Caco-2 (cell line): Measurements from ENCODE around the gene PRF1. TPM values are rescaled to one million over a fixed set of nuclear protein-coding genes. Genes with fewer than 3 reads are reported as not detected.
"Not testable (repeated sequence)": the region's sequence is repeated elsewhere in the genome, so short reads cannot be mapped to it uniquely, and the experiment has no call there.

Source experiments
- BruUV-seq: library from RNA; stranded (reverse); fragments of 400-500 nt; replicated peaks from 2 replicates; lab custom pipeline; 2021; lab: Mats Ljungman, UMichigan
- CTCF ChIA-PET: fragments of 300-600 bp; sonication (Branson Sonifier 250); formaldehyde crosslinking; loops from one replicate; lab custom pipeline; 2022; ENCODE audit warnings: antibody characterized with exemption; lab: Charles Lee
- POLR2A ChIA-PET: fragments of 300-600 bp; sonication (Branson Sonifier 250); formaldehyde crosslinking; loops from one replicate; lab custom pipeline; 2022; ENCODE audit warnings: antibody characterized with exemption; lab: Charles Lee
- DNase-seq, 2 experiments: peaks; one replicate each; pipeline versions ENCODE4 v3.0.0 to v3.0.0-alpha.2; 2020 to 2022
- H3K27me3 ChIP-seq: replicated peaks from 2 replicates; pipeline ENCODE4 v1.6.0; 2011; ENCODE audit warnings: low read length; ENCODE audit not compliant: control insufficient read depth, insufficient read depth
- H3K36me3 ChIP-seq: 2 replicates; pipeline ENCODE4 v1.5.1; 2011; ENCODE audit warnings: low read length; ENCODE audit not compliant: control insufficient read depth, insufficient read depth
- H3K4me1 ChIP-seq: fragments of 250-450 bp; sonication (Bioruptor Pico); 2 replicates; pipeline ENCODE4 v1.5.1; 2020; ENCODE audit warnings: mild to moderate bottlenecking
- H3K4me3 ChIP-seq: 2 replicates; pipeline ENCODE4 v1.5.1; 2011; ENCODE audit warnings: low read depth, mild to moderate bottlenecking, control low read depth, low read length
- H3K9me3 ChIP-seq: fragments of 250-450 bp; sonication (Bioruptor Pico); 2 replicates; pipeline ENCODE4 v1.5.1; 2020; ENCODE audit warnings: mild to moderate bottlenecking, moderate library complexity
- H3K27ac Mint-ChIP-seq: one replicate; pipeline ENCODE4 v1.8.0; 2022; ENCODE audit warnings: mixed read lengths; ENCODE audit not compliant: unreplicated experiment
- H3K27me3 Mint-ChIP-seq: one replicate; pipeline ENCODE4 v1.8.0; 2022; ENCODE audit warnings: mixed read lengths; ENCODE audit not compliant: insufficient read depth, unreplicated experiment
- H3K36me3 Mint-ChIP-seq: one replicate; pipeline ENCODE4 v1.8.0; 2022; ENCODE audit warnings: mild to moderate bottlenecking, mixed read lengths; ENCODE audit not compliant: insufficient read depth, unreplicated experiment
- H3K4me1 Mint-ChIP-seq: one replicate; pipeline ENCODE4 v1.8.0; 2022; ENCODE audit warnings: low read depth, mixed read lengths; ENCODE audit not compliant: unreplicated experiment
- H3K4me3 Mint-ChIP-seq: one replicate; pipeline ENCODE4 v1.8.0; 2022; ENCODE audit warnings: mild to moderate bottlenecking, moderate library complexity, mixed read lengths; ENCODE audit not compliant: unreplicated experiment
- H3K9me3 Mint-ChIP-seq: one replicate; pipeline ENCODE4 v1.8.0; 2022; ENCODE audit warnings: mixed read lengths; ENCODE audit not compliant: unreplicated experiment
- CTCF ChIP-seq, 2 experiments: fragments of 200-600 bp in 1 of 2; IDR thresholded peaks; 1 replicate in 1 of 2; 2 replicates in 1 of 2; pipeline versions ENCODE4 v1.5.1 to v1.8.0; 2011 to 2022; ENCODE audit warnings: antibody characterized with exemption in 1 of 2, control low read depth in 1 of 2, inconsistent platforms in 1 of 2, low read depth in 1 of 2, low read length in 1 of 2, mild to moderate bottlenecking in 1 of 2, moderate library complexity in 1 of 2; ENCODE audit not compliant: insufficient read depth in 1 of 2, severe bottlenecking in 1 of 2, unreplicated experiment in 1 of 2
- intact Hi-C: fragments of 100-400 bp; cut with micrococcal nuclease; formaldehyde crosslinking; loops from one replicate; pipeline ENCODE4 v1.10.0; 2022; ENCODE audit not compliant: unreplicated experiment
- total RNA-seq: library from RNA; stranded (reverse); gene quantifications from 2 replicates; pipeline ENCODE4 v1.2.3, GENCODE V29; 2022

The PRF1 gene
- total RNA-seq, 1 experiment from 2014 or later, result 0.34 TPM

GRCh38 chr10:70634011-70634410 lies 31.5 kb upstream of the PRF1 start:
- CTCF ChIA-PET, result no interaction called here
- Histone ChIP-seq H3K4me3 (no peak overlapping the region), H3K27me3 (no peaks in the 10 kb centered on the region), H3K9me3 (peaks cover 5% of the 10 kb centered on the region; the same call in 1 of the 2 replicates), H3K4me1 (no peaks in the 10 kb centered on the region), H3K36me3 (no peaks in the 10 kb centered on the region)
- peaks cover 9% of the 10 kb centered on the region for H3K9me3 Mint-ChIP-seq
- no peaks in the 10 kb centered on the region for H3K36me3 Mint-ChIP-seq
- no peak overlapping the region for H3K27ac Mint-ChIP-seq
- BruUV-seq, result no TSS peak
- H3K4me1 Mint-ChIP-seq, result no peaks in the 10 kb centered on the region
- no peak for TF ChIP-seq CTCF (IDR thresholded peaks at IDR 0.05; ENCODE audit: insufficient read depth in 1 of 2, low read depth in 1 of 2, low read length in 1 of 2, severe bottlenecking in 1 of 2, unreplicated experiment in 1 of 2)
- H3K4me3 Mint-ChIP-seq, result no peak overlapping the region
- intact Hi-C loops, result no loop called here
- POLR2A ChIA-PET, result no interaction called here
- no peak for DNase-seq
- peaks cover 9% of the 10 kb centered on the region for H3K27me3 Mint-ChIP-seq

- POLR2A ChIA-PET, DNase-seq, H3K27me3 ChIP-seq, H3K36me3 Mint-ChIP-seq, H3K27ac Mint-ChIP-seq, H3K4me3 ChIP-seq, H3K9me3 ChIP-seq, intact Hi-C loops, H3K4me1 Mint-ChIP-seq, BruUV-seq, H3K9me3 Mint-ChIP-seq, H3K4me1 ChIP-seq, H3K36me3 ChIP-seq, H3K4me3 Mint-ChIP-seq: not testable (repeated sequence)
- peaks cover 12% of the 10 kb centered on the region for H3K27me3 Mint-ChIP-seq
- CTCF ChIA-PET, result interaction anchor here (0.6 to 0.7 kb wide), 2 partner anchors 39 to 239 kb away, joined by 3 to 4 read pairs; no protein-coding TSS in a partner anchor
Observed at GRCh38 chr10:70631735-70632134, 29.2 kb upstream of the PRF1 start.

GRCh38 chr10:70629338-70629737 lies 26.8 kb upstream of the PRF1 start:
- Histone ChIP-seq H3K9me3 (peaks cover 7% of the 10 kb centered on the region; the same call in 1 of the 2 replicates), H3K27me3 (no peaks in the 10 kb centered on the region), H3K4me1 (no peaks in the 10 kb centered on the region), H3K4me3 (no peak overlapping the region), H3K36me3 (no peaks in the 10 kb centered on the region)
- H3K27me3 Mint-ChIP-seq, result peaks cover 15% of the 10 kb centered on the region
- no TSS peak for BruUV-seq
- H3K27ac Mint-ChIP-seq, result no peak overlapping the region
- peaks cover 9% of the 10 kb centered on the region for H3K9me3 Mint-ChIP-seq
- intact Hi-C loops, result no loop called here
- H3K4me3 Mint-ChIP-seq, result no peak overlapping the region
- H3K4me1 Mint-ChIP-seq, result no peaks in the 10 kb centered on the region
- H3K36me3 Mint-ChIP-seq, result no peaks in the 10 kb centered on the region
- CTCF ChIA-PET, result no interaction called here
- DNase-seq, result no peak
- TF ChIP-seq CTCF (IDR thresholded peaks at IDR 0.05; ENCODE audit: insufficient read depth in 1 of 2, low read depth in 1 of 2, low read length in 1 of 2, severe bottlenecking in 1 of 2, unreplicated experiment in 1 of 2), result no peak
- POLR2A ChIA-PET, result no interaction called here

- peaks cover 19% of the 10 kb centered on the region for H3K9me3 Mint-ChIP-seq
- ChIA-PET CTCF (no interaction called here), POLR2A (no interaction called here)
- Histone ChIP-seq H3K9me3 (peaks cover 14% of the 10 kb centered on the region), H3K4me1 (no peaks in the 10 kb centered on the region), H3K27me3 (no peaks in the 10 kb centered on the region), H3K4me3 (no peak overlapping the region), H3K36me3 (no peaks in the 10 kb centered on the region)
- DNase-seq, result no peak
- no peaks in the 10 kb centered on the region for H3K36me3 Mint-ChIP-seq
- no peaks in the 10 kb centered on the region for H3K4me1 Mint-ChIP-seq
- no TSS peak for BruUV-seq
- intact Hi-C loops, result no loop called here
- peaks cover 7% of the 10 kb centered on the region for H3K27me3 Mint-ChIP-seq
- H3K27ac Mint-ChIP-seq, result no peak overlapping the region
- no peak overlapping the region for H3K4me3 Mint-ChIP-seq
- TF ChIP-seq CTCF (IDR thresholded peaks at IDR 0.05; ENCODE audit: insufficient read depth in 1 of 2, low read depth in 1 of 2, low read length in 1 of 2, severe bottlenecking in 1 of 2, unreplicated experiment in 1 of 2), result no peak
Observed at GRCh38 chr10:70626056-70626455, 23.5 kb upstream of the PRF1 start.
